GM12873 (cell line): Measurements from ENCODE around the gene FIGLA.

Source experiments
- TF ChIP-seq, protein P1 (sequence below): IDR thresholded peaks from 2 replicates; pipeline ENCODE4 v1.5.1; 2012; ENCODE audit warnings: low read depth, mild to moderate bottlenecking, moderate library complexity, low read length, control low read depth; ENCODE audit not compliant: insufficient read depth; ENCODE audit errors: missing control alignments

The FIGLA gene, protein sequence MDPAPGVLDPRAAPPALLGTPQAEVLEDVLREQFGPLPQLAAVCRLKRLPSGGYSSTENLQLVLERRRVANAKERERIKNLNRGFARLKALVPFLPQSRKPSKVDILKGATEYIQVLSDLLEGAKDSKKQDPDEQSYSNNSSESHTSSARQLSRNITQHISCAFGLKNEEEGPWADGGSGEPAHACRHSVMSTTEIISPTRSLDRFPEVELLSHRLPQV

DNA sequence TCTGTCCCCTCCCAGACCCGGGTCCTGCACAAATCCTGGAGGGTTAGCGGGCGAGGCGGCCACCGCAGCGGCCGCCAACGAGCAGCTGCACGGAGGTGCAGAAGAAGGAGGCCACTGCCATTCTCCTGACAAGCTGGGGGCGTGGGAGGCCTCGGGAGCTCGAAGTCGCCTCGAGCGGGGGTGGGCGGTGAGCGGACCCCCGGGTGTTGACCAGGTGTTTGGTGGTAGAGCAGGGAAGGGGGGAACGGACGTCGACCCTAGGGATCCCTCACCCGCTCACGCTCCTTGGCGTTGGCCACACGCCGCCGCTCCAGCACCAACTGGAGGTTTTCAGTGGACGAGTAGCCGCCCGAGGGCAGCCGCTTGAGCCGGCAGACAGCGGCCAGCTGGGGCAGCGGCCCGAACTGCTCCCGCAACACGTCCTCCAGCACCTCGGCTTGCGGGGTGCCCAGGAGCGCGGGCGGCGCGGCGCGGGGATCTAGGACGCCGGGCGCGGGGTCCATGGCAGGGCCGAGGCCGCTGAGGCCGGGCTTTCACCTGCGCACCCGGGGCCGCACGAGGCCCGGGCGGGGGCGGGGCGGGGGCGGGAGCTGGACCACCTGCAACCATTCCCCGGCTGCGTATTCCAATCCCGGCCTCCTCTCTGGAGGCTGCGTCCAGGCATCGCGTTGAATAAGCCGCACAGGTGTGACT lies at the start of gene FIGLA:
FIGLA (minus strand) TSS at position 508 of the 693 bp plus-strand sequence; CDS start at position 503, 5 bp downstream.
- TF ChIP-seq, protein P1, sequence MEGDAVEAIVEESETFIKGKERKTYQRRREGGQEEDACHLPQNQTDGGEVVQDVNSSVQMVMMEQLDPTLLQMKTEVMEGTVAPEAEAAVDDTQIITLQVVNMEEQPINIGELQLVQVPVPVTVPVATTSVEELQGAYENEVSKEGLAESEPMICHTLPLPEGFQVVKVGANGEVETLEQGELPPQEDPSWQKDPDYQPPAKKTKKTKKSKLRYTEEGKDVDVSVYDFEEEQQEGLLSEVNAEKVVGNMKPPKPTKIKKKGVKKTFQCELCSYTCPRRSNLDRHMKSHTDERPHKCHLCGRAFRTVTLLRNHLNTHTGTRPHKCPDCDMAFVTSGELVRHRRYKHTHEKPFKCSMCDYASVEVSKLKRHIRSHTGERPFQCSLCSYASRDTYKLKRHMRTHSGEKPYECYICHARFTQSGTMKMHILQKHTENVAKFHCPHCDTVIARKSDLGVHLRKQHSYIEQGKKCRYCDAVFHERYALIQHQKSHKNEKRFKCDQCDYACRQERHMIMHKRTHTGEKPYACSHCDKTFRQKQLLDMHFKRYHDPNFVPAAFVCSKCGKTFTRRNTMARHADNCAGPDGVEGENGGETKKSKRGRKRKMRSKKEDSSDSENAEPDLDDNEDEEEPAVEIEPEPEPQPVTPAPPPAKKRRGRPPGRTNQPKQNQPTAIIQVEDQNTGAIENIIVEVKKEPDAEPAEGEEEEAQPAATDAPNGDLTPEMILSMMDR = no peak

DNA sequence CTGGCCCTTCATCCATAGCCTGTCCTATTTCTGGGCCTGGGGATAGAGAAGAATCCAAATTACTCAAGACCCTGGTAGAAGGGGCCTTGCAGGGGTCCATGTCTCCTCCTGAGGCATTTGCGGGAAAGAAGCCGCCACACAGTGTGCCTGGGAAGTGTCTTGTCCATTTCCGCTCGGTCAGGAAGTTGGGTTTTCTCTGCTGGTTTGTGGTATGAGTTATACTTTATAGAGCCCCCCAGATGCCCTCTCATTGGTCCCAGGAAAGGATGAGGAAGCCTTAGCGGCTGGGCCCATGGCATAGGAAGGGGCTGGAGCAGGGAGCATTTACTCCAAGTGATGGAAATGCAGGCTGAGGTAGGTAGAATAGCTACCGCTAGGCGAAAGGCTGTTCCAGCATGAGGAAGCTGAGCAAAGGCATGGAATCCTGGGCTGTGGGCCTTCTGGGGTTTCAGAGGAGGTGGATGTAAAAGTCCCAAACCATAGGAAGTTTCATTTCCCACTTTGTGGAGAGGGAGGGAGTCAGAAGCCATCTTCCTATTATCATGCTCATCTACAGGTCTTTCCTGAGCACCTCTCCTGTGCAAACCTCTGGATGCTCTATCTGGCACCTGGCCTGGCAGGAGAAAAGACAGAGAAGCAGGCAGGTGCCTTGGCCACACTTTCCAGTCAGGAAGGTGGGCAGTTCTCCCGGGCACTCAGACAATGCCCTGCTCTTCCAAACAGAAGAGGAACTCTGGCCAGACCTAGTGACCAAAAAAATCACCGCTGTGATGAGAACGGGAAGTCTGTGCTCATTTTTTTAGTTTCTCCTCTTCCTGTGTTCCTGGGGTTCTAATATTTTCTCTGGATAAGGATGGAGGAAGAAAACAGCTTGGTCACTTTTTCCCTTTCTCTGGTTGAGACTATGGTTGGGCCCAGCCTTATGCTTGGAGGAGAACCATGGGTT lies 47.8 kb upstream of the FIGLA start:
- TF ChIP-seq, protein P1 = no peak

DNA sequence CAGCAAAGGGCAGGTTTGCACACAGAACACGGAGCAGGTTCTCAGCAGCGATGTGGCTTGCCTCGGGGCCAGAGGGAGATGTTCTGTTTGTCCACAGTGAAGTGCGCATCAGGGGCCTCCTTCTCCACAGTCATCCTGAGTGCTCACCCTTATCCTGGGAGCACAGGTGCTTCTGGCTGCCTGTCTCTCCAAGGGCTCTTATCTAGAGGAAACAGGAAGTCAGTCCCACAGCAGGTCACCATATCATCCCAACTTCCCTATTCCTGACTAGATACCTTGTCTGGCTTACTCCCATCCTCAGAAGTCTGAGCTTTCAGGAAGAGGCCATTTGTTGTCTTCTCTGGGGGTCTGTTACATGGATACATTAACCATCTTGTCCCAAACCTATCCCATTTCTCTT lies 45.2 kb upstream of the FIGLA start, which contains the start of gene CD207:
CD207 (minus strand) TSS at position 174 of the 400 bp plus-strand sequence; CDS start at position 134, 40 bp downstream.
- TF ChIP-seq, protein P1 = no peak

DNA sequence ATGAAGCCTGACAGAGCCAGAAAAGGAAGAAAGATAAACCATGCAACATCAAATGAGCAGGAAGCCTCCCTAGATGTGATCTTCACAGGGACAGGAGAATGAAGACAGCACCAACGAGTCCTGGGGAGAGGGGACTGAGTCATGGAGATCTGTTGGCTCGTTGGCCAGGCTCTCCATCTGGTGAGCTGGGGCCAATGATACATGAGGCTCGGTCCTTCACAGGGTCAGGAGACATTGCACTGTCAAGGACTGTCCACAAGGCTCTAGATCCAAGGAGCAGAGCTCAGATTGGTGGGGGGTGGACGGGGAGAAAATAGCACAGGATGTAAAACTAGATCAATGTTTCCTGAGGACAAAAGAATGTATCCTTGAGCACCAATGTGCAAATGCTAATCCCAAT lies 44.4 kb upstream of the FIGLA start:
- TF ChIP-seq, protein P1 = no peak

DNA sequence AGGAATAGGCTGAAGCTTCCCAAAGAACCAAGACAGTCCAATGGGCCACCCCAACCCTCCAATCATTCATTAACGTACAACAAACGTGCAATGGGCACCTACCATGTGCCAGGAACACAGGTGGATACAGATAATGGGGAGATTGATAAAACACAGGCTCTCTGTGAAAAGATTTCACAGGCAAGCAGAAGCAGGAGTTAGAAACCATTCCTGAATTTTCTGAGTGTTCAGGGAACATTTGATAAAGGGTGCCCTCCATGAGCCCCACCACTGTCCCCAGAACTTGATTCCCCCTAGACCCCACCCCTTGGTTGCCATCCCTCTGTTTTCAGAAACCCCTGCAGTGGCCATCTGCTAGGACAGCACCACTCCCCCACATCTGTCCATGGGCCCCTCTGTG lies 43.7 kb upstream of the FIGLA start:
- TF ChIP-seq, protein P1 = no peak

DNA sequence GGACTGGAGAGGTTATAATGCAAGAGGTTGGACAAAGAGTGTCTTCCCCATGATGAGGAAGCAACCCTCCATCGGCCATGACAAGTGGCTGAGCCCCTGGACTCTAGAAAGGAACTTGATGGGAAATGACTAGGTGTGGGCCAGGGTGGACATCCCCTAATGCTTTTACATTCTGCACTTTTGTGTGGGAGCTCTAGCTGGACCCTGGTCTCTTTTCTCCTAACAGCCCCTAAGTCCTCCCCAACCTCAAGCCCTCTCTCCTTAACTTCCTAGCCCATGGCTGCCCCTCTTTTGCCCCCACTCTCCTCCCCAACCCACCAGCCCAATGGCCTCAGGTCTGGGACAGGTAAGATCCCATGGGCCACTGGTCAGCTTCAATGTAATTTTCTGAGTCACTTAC lies 42.8 kb upstream of the FIGLA start:
- TF ChIP-seq, protein P1 = no peak

DNA sequence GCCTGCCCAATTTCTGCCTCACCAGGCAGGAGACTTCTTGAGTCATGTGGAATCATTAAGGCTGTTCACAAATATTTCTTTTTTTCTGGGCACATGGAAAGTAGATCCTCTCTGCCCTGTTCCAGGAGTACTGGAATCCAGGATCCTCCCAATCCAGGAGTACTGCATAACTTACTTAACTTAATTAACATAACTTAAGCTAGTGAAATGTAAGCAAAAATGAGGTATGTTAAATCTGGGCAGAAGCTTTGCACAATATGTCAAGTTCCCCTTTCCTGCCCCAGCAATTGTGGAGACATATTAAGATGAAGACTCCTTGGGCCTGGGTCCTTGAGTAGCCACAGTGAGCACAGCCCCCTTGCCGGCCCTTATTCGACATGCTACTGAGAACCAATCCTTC lies 41.9 kb upstream of the FIGLA start:
- TF ChIP-seq, protein P1 = no peak
